ENCODE results near the gene NTS.

Gene NTS, protein sequence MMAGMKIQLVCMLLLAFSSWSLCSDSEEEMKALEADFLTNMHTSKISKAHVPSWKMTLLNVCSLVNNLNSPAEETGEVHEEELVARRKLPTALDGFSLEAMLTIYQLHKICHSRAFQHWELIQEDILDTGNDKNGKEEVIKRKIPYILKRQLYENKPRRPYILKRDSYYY

DNA sequence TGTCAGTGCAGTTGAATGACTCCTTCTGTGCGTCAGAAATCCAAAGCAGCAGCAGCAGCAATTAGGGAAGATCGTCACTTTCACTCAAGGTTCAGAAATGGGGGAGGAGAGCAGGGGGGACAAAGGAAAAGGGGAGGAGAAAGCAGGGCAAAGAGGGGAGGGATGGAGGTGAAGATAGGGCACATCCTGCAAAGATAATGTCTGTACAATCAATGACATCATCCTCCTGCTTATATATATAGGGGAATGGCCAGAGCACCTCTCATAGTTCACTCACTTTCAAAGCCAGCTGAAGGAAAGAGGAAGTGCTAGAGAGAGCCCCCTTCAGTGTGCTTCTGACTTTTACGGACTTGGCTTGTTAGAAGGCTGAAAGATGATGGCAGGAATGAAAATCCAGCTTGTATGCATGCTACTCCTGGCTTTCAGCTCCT lies at the start of gene NTS:
NTS (plus strand) TSS at position 265 of the 431 bp plus-strand sequence; CDS start at position 374, 109 bp downstream.
- peak; percentile 88 for DNase-seq

DNA sequence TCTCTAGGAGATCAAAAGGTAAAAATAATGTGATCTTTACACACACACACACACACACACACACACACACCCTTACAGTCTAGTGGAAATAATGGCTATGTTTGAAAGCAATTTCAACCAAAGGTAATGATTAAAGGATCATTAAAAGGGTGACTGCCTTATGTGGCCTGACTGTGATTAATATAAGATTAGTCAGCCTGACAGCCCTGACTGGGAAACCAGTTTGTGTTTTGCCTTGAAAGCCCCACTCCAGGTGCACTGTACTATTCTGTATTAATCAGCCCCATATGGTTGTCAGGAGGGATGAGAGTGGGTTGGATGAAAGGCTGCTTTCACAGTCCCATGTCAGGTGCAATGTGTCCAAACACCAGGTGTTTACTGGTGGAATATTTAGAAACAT lies 48.3 kb upstream of the NTS start:
- no peak for DNase-seq

DNA sequence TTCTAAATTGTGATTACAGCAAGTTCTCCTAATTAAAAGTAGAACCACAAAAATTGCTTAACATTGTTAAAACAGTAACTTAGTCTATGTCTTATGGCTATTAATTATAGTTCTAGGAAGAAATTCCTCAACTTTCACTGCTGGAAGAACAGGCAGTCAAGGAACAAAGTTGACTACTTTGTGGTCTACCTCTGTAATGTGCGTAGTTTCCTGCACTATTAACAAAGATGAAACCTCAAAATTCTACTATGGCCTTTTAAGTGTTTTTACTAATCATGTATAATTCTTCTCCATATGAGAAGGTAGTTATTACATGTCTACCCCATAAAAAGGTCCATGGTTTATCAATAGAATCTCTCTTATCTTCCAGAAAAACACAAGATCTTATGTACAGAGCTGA lies 45.5 kb upstream of the NTS start:
- DNase-seq: no peak

DNA sequence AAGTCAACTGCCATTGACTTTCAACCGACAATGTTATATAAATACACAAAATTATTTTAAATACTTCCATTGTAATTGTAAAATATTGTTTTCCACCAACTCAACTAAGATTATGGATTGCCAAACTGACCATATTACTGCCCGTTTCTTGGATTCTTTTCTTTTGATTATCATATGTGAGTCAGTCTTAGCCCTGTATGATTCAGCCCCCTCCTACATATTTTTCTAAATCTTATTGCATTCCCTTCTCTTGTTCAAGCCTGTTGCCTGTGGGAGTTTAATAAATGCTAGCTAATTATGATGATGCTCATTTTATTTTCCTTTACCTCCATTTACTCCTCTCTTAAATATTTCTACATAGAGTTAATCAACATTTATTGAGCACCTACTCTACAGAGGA lies 44.7 kb upstream of the NTS start:
- no peak for DNase-seq

DNA sequence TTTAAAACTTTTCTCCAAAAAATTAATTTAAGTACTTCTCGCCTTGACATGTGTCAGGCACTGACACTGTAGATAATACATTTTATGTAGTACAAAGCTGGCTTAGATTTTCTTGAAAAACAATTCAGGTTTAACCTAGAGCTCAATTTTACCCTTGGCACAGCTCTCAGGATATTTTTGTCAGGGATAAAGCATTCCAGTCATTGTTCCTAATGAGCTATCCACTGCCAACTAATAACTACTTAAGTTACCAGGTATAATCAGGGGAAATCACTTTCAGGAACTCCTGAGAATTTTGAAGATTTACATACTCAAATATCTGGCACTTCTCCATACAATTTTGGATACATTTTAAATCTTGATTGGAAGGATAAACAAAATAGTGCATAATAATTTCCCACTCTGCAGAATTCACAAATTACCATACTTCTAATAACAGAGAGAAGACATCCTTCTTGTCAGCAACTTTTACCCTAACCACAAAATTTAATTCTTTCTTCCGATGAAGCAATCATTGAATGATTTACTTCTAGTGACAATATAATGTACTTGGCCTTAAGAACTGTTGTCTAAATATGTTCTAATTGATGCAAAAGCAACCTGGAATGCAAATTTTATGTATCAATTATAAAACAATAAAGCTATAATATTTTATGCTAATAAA lies 42.6 kb upstream of the NTS start:
- no peak for DNase-seq

DNA sequence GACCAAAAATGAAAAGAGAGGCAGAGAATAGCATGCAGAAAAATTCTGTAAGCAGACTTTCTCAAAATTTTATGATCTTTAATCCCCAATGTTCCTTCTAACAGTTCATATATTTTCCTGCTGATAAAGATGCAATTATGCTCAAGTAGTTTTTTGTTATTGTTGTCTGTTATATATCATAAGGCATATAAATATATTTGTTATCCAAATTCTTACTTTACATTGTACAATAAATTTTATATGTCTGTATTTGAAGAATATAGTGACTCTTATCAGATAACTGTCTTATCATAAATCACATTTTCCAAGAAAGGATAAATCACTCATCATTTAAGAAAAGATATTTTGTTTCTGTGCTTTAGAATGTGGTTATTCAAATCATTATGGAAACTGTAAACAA lies 40.5 kb upstream of the NTS start:
- no peak for DNase-seq

DNA sequence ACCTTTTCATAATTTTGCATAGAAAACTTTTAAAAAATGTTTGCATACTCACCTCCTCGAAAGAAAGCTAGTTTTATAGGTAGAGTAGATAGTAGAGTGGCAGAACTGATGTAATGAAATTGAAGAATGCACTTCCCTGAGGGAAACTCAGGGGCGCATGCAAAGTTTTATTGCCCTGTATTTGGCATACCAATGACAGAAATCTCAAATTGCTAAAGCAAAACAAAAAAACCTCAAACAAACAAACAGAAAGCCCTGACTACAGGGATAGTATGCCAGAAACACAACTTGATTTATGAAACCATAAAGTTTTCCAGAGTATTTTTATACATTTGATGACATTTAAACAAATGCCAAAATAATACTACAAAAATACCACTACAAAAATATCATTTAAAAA lies 39.7 kb upstream of the NTS start:
- no peak for DNase-seq

DNA sequence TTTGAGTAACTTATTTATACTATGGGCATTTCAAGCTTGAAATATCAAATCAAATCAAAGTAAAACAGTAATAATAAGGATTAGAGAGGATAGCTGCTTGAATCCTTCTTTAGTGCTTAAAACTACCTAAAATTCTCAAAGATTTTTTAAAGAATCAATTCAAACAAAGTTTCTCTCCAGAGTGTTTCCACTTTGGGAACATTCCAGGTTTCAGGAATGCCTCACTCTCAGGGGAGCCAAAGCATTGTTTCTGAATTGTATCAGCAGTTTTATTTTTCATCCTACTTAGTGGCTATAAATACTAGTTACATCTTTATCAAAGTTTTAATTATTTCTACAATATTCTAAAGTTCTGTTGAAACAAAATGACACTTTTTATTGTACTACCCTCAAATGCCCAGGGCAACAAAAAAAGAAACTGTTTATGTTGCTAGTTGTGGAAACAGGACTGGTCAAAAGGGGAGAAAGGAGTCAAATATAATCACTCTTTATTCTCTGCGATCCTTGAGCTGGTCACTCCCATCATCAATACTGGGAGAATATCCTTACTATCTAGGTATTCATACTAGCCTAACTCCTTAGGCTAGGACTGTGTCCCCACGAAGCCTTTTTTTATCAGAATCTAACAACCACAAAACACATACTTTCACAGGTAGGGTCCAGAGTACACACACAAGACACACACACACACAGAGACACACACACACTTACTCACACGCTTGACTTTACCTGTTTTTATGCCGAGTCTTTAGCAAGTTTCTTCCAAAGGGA lies 38.5 kb upstream of the NTS start:
- DNase-seq: no peak

DNA sequence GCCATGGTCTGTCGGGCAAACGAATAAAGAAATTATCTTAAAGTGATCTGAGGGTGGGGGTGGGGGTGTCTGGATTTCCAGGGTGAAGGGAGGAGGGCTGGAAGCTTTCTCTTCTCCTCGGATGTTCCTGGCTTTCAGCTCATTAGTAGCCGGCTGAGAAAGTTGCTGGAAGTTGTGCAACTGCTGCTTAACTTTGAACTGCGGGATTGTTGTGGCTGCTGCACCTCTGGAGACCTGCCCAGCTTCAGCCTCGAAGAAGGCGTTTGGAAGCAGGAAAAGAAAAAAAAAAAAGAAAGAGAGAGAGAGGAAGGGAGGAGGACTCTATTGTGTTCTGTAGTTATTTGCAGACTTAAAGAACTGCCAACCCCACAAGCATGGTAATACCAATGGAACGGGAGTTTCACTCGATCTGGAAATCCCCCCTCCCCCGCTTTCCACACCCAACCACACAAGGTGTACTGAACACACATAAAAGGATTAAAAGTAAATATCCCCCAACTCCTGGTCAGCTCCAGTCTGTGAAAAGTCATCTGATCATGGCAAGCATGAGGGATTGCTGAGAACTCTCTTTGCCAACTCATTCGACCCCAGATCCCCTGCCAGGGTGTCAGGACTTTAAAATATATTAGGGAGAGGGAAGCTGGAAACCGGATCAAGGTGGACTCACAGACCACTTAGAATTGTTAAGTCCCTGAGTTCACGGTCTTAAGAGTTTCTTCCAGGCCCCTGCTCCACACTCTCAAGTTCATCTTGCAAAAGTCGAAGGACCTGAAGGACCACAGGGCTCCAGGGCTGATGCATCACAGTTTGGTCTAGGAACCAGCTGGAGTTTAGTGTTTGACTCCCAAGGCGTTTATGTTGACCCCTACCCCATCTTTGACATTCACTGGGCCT lies 37.7 kb upstream of the NTS start, which contains the start of gene RASSF9:
RASSF9 (minus strand) TSS at position 213 of the 894 bp plus-strand sequence; CDS start at position 5, 208 bp downstream.
- no peak for DNase-seq

DNA sequence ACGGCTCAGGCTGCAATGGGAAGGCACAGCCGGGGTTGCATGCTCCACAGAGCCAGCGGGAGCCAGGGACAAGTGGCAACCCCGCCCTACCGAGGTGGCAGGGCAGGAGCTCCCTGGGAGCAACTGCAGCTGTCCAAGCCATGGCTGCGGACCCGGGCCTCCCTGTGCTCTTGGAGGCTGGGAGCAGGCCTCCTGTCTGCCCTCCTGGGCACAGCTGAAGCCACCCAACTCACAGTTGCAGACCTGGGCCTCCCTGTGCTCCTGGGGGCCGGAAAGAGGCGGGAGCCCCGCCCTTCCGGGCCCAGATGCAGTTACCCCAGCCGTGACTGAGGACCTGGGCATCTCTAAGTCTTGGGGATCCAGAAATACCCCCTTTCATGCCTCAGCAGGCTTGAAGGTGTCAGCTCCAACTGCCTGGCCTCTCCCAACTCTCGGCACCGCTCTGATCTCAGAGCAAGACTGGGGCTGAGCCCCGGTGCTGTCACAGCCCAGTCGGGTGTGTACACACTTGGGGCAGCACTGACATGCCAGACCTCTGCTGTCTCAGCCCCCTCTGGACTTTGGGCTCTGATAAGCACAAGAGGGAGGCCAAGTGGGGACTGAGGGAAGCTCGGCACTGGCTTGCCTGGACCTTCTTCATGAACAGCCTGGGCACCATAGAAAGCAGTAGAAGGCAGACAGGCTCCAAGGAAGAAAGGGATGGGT lies 30.3 kb upstream of the NTS start:
- no peak for DNase-seq

DNA sequence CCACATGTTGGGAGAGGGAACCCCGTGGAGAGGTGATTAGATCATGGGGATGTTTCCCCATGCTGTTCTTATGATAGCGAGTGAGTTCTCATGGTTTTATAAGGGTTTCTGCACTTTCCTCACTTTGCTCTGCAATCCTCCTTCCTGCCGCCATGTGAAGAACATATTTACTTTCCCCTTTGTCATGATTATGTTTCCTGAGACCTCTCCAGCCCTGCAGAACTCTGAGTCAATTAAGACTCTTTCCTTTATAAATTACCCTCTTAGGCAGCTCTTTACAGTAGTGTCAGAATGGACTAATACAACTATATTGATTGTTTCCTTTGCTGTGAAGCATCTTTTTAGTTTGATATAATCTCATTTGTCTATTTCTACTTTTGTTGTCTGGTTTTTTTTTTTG lies 24.8 kb upstream of the NTS start:
- DNase-seq: no peak

DNA sequence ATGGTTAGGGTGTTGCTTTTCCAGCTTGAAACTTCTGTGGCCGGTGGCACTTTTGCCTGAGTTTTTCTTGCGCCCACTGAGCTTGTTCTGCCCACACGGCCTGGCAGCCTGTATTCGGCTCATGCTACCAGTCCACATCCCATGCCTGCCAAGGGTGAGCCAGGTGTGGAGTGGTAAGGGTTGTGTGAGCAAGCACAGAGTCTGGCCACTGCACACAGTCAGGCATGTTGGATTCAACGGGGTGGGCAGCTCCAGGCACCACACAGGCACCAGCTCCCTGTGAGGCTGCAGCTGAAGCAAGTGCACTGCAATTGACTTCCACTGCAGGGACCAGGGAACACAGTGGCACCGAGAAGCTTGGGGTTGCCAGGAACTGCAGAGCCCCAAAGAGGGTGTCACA lies 18.8 kb upstream of the NTS start:
- no peak for DNase-seq

DNA sequence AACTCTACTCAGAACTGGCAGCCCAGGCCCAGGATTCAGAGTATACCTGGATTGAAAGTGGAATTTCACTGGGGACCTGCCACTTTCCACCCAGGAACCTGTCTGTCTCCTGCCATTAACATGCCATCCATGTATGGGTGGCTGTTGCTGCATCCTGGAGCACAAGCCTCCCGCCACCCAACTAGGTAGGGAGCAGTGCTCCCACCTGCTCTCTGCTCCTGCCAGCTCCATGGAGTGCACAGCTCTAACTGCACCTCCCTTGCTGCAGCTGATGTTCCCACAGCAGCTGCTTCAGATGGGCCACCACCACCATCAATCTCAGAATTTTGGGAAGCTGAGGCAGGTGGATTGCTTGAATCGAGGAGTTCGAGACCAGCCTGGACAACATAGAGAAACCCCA lies 17.1 kb upstream of the NTS start:
- no peak for DNase-seq

DNA sequence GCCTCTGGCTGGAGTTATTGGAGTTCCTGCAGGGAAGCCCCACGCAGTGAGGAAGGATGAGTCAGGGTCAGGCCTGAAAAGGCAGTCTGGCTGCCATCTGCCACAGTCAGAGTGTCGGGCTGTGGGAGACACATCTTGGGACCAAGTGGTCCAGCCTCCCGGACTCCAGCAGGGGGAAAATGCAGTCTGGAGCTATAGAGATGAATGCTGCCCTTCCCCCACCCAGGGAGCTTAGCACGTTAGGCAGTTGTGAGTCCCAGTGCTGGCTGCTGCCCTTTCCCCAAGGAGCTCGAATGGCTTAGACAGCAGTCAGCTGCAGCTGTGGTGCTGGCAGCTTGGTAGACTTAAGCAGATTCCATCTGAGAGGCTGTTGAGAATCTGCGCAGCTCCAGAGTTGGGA lies 8.2 kb upstream of the NTS start:
- DNase-seq: no peak

DNA sequence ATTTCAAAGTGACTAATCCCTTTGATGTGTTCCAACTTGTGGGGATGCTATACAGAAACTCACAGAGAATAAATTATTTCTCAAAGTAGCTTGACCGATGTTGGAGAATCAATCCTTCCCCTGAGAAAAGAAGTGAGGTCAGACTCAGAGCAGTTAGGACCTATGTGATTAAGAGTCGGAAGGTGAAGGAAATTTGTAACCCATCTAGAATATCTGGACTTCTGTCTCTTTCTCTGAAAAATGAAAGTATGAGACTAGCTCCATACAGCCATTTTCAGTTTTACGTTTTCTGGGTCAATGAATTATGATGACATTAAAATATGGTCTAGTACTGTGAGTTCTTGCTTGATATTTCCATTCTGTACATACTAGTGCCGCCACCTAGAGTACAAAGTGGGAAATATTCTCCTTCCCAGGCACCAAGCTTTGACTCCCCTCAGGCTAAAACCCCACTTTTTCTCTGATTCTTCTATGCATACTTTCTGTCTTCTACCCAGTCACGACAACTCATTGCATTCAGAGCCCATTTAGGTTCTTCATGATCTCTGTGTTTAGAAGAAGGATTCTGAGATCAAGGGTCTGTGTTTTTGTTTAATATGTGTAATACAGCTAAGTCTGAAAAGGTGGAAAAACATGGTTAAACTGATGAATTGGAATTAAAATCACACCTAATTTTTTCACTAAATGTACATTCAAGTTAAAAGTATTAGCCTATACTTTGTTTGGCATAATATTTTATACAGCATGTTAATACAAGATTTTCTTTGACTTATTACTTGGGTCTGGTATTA lies 6.9 kb upstream of the NTS start:
- DNase-seq: peak; percentile 85

DNA sequence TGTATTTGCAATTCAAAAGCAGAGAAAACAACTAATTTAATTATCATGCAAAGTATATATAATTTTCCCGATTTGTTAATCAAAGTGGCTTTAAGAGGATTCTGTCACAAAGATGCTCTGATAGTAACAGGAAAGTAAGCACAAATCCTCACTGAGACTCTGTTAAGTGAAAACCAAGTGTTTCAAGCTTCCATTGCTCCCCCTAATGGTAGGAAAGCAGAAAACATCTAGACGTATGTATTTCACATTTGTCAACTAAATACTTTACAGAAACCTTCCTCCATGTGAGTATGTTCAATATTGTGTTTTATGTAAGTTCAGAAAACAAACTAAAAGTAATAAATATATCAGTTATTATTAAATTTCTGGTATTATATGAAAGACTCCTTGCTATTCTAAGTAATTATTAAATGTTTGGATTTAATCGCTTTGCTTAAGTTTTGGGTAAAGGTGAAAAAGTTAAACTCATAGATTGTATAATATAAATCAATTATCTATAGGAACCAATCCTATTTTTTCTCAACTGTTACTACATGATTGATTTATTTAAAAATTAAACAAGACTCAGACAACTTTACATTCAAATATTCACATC lies 1.5 kb upstream of the NTS start:
- DNase-seq: peak; percentile 83

DNA sequence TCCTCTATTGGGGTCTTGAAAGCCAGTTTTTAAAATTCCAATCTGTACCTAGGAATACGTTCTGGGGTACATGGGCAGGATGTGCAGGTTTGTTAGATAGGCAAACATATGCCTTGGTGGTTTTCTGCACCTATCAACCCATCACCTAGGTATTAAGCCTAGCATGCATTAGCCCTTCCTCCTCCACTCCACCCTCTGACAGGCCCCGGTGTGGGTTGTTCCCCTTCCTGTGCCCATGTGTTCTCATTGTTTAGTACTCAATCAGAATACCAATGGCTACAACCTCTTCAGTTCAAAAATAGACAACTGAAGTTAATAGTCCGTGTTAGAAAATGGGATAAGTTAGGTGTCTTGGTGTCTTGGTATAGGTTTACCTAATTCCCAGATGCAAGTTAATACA lies 3.4 kb downstream of the NTS start:
- DNase-seq: no peak

DNA sequence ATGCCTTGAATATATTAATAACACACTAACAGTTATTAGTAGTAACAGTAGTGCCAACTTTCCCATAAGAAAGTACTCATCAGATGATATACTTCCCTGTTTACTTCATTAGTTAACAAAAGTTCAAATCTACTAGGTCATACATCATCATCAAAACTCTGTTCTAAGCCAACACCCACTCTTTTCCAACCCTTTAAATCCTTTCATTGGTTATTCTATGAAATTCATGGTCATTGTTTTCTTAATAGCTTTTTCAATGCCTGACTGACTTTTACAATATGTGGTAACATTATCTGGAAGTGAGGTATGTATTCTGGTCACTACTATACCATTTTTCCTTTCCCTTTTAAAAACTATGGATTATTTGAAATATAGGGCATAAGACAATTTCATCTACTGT lies 9.7 kb downstream of the NTS start:
- no peak for DNase-seq

DNA sequence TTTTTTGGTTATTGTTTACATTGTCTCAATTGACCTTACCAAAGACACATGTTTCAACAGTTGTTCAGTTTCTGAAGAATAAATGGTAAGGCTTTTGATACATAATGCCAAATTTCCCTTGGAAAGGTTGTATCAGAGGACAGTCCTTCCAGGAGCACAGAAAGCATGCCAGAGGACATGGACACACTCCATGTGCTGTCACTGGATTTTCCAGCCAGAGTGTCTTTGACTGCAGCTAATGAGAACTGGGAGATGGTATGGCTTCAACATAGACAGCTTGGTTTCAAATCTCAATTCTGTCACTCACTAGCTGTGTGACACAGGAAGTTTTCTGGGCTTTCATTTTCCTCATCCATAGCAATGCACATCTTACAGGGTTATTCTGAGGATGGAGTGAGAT lies 20.6 kb downstream of the NTS start:
- no peak for DNase-seq

DNA sequence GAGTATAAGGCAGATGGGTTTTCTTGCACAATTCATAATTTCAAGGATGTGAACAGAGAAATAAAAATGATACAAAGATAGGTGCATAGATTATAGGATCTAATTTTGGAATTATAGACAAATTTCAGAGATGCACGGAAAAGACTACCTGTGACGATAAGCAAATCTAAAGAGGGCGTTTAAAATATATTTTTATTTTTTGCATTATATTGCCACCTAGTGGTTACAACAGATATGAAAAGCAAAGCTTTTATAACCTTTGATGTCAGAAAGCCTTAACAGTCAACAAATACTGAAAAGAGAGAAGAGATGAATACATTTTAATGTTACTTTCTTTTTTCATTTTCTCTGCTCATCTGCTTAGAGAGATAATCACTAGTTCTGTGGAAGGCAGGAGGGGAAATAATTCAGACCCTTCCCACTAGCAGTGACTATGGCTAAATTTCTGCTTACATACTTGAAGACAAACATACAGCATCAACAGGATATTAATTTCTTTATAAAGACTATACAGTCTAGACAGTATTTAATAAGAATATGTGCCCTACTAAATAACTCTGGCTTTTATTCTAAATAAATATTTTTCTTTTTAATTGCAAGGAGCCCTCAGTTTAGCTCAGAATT lies 46.3 kb downstream of the NTS start:
- peak; percentile 69 for DNase-seq
